ENCODE results near the gene IGFL2. TPM values are rescaled to one million over a fixed set of nuclear protein-coding genes. Genes with fewer than 3 reads are reported as not detected.

IGFL2 gene
- total and polyA plus RNA-seq, 4 donors, result not detected

GRCh38 chr19:46179076-46179759, 31.2 kb downstream of the IGFL2 start:
- H3K9ac ChIP-seq (ENCODE audit: insufficient read depth in 1 of 2, low read length in 2 of 2), result no peak overlapping the region
- DNase-seq (no peak), ATAC-seq (ENCODE audit: insufficient read depth, low FRiP score) (no peak)
- TF ChIP-seq, protein P1, sequence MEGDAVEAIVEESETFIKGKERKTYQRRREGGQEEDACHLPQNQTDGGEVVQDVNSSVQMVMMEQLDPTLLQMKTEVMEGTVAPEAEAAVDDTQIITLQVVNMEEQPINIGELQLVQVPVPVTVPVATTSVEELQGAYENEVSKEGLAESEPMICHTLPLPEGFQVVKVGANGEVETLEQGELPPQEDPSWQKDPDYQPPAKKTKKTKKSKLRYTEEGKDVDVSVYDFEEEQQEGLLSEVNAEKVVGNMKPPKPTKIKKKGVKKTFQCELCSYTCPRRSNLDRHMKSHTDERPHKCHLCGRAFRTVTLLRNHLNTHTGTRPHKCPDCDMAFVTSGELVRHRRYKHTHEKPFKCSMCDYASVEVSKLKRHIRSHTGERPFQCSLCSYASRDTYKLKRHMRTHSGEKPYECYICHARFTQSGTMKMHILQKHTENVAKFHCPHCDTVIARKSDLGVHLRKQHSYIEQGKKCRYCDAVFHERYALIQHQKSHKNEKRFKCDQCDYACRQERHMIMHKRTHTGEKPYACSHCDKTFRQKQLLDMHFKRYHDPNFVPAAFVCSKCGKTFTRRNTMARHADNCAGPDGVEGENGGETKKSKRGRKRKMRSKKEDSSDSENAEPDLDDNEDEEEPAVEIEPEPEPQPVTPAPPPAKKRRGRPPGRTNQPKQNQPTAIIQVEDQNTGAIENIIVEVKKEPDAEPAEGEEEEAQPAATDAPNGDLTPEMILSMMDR (IDR thresholded peaks at IDR 0.05; ENCODE audit: control extremely low read depth, extremely low read depth), result no peak
- 63 to 79% methylated on average over 9 of the region's 9 CpGs for WGBS, 2 donors
- H3K36me3 ChIP-seq (ENCODE audit: control insufficient read depth in 4 of 4, insufficient read depth in 4 of 4, low read length in 4 of 4), result no peaks in the 10 kb centered on the region
- H3K27me3 ChIP-seq (ENCODE audit: control insufficient read depth in 3 of 3, insufficient read depth in 3 of 3, low read length in 2 of 3), result no peaks in the 10 kb centered on the region
- no peak overlapping the region for H3K27ac ChIP-seq (ENCODE audit: low read depth in 1 of 2, low read length in 1 of 2)
- H3K4me1 ChIP-seq (ENCODE audit: control insufficient read depth in 5 of 5, insufficient read depth in 5 of 5, low read length in 5 of 5), result no peaks in the 10 kb centered on the region
- H3K4me3 ChIP-seq, result no peak overlapping the region
- no peaks in the 10 kb centered on the region for H3K9me3 ChIP-seq (ENCODE audit: control insufficient read depth in 4 of 4, insufficient read depth in 3 of 4, low read length in 3 of 4)

DNA sequence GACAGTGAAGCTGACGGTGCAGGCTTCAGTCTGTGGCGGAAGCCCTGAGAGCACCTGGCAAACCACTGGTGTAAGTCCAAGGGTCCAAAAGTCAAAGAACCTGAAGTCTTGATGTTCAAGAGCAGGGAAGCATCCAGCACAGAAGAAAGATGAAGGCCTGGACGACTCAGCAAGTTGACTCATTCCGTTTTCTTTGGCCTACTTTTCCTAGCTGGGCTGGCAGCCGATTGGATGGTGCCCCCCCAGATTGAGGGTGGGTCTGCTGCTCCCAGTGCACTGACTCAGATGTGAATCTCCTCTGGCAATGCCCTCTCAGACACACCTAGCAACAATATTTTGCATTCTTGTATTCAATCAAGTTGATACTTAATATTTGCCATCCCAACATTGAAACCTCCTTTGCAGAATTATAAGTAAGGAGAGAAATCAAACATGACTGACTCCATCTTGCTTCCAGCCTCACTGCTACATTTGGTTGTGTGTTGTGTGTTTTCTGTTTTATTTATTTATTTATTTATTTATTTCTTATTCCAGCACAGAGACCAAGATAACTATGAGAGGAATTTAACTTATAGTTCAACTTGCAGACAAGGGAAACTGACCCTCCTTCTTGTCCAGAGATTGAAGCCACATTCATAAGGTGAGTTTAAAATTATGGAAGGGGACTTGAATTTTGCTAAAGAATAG, 32.8 kb downstream of the IGFL2 start:
- Histone ChIP-seq H3K36me3 (ENCODE audit: control insufficient read depth in 4 of 4, insufficient read depth in 4 of 4, low read length in 4 of 4) (no peaks in the 10 kb centered on the region), H3K4me3 (no peak overlapping the region), H3K27ac (ENCODE audit: low read depth in 1 of 2, low read length in 1 of 2) (no peak overlapping the region), H3K4me1 (ENCODE audit: control insufficient read depth in 5 of 5, insufficient read depth in 5 of 5, low read length in 5 of 5) (no peaks in the 10 kb centered on the region), H3K9ac (ENCODE audit: insufficient read depth in 1 of 2, low read length in 2 of 2) (no peak overlapping the region), H3K27me3 (ENCODE audit: control insufficient read depth in 3 of 3, insufficient read depth in 3 of 3, low read length in 2 of 3) (no peaks in the 10 kb centered on the region), H3K9me3 (ENCODE audit: control insufficient read depth in 4 of 4, insufficient read depth in 3 of 4, low read length in 3 of 4) (no peaks in the 10 kb centered on the region)
- no peak for ATAC-seq (ENCODE audit: insufficient read depth, low FRiP score)
- TF ChIP-seq, protein P1 (IDR thresholded peaks at IDR 0.05; ENCODE audit: control extremely low read depth, extremely low read depth), result no peak
- DNase-seq, result no peak
- WGBS, 2 donors, result 72 to 74% methylated on average over 5 of the region's 5 CpGs

GRCh38 chr19:46181388-46181779, 33.3 kb downstream of the IGFL2 start:
- no peak overlapping the region for H3K27ac ChIP-seq (ENCODE audit: low read depth in 1 of 2, low read length in 1 of 2)
- H3K9me3 ChIP-seq (ENCODE audit: control insufficient read depth in 4 of 4, insufficient read depth in 3 of 4, low read length in 3 of 4), result no peaks in the 10 kb centered on the region
- H3K36me3 ChIP-seq (ENCODE audit: control insufficient read depth in 4 of 4, insufficient read depth in 4 of 4, low read length in 4 of 4), result no peaks in the 10 kb centered on the region
- H3K27me3 ChIP-seq (ENCODE audit: control insufficient read depth in 3 of 3, insufficient read depth in 3 of 3, low read length in 2 of 3), result no peaks in the 10 kb centered on the region
- TF ChIP-seq, protein P1 (IDR thresholded peaks at IDR 0.05; ENCODE audit: control extremely low read depth, extremely low read depth), result no peak
- ATAC-seq (ENCODE audit: insufficient read depth, low FRiP score) (no peak), DNase-seq (no peak)
- H3K9ac ChIP-seq (ENCODE audit: insufficient read depth in 1 of 2, low read length in 2 of 2), result no peak overlapping the region
- no peaks in the 10 kb centered on the region for H3K4me1 ChIP-seq (ENCODE audit: control insufficient read depth in 5 of 5, insufficient read depth in 5 of 5, low read length in 5 of 5)
- H3K4me3 ChIP-seq, result no peak overlapping the region
- WGBS, 2 donors, result 20 to 41% methylated on average over 6 of the region's 6 CpGs
